H1 (cell line): ENCODE data around the gene ARHGAP15. TPM values are rescaled to one million over a fixed set of nuclear protein-coding genes. Genes with fewer than 3 reads are reported as not detected.

ENCODE experiments used
- CTCF ChIA-PET: fragments of 300-600 bp; sonication (Branson Sonifier 250); formaldehyde crosslinking; loops from one replicate; lab custom pipeline; 2021; ENCODE audit not compliant: partially characterized antibody; lab: Charles Lee
- POLR2A ChIA-PET: fragments of 300-600 bp; sonication (Branson Sonifier 250); formaldehyde crosslinking; loops from one replicate; lab custom pipeline; 2021; ENCODE audit warnings: inconsistent platforms; ENCODE audit not compliant: partially characterized antibody; lab: Charles Lee
- DNase-seq, 2 experiments: peaks; one replicate each; pipeline versions ENCODE4 v3.0.0 to v3.0.0-alpha.2; 2010 to 2022; ENCODE audit warnings: low spot score in 2 of 2, low read depth in 1 of 2, mixed read lengths in 1 of 2
- FAIRE-seq: peaks from 2 replicates; lab custom pipeline; 2011; peaks lifted over from hg19 to GRCh38; lab: Jason Lieb, UNC
- H2AFZ ChIP-seq: 2 replicates; pipeline ENCODE4 v1.8.1; 2012; ENCODE audit warnings: low read length, inconsistent platforms
- H2AK5ac ChIP-seq: 2 replicates; pipeline ENCODE4 v1.6.1; 2013; ENCODE audit warnings: low read depth, low read length
- H2BK120ac ChIP-seq: replicated peaks from 2 replicates; pipeline ENCODE3; 2013; ENCODE audit warnings: low read depth, low read length, inconsistent platforms
- H2BK12ac ChIP-seq: 2 replicates; pipeline ENCODE4 v1.6.1; 2013; ENCODE audit warnings: low read depth, low read length
- H2BK15ac ChIP-seq: 2 replicates; pipeline ENCODE4 v1.6.1; 2013; ENCODE audit warnings: low read length
- H2BK20ac ChIP-seq: 2 replicates; pipeline ENCODE4 v1.6.1; 2013; ENCODE audit warnings: low read length
- H2BK5ac ChIP-seq: 2 replicates; pipeline ENCODE4 v1.6.1; 2013; ENCODE audit warnings: low read depth, low read length
- H3K14ac ChIP-seq: 2 replicates; pipeline ENCODE4 v1.6.1; 2013; ENCODE audit warnings: inconsistent platforms; ENCODE audit not compliant: insufficient read length
- H3K18ac ChIP-seq: 2 replicates; pipeline ENCODE4 v1.6.1; 2013; ENCODE audit warnings: low read length; ENCODE audit errors: extremely low read depth
- H3K23ac ChIP-seq: 2 replicates; pipeline ENCODE4 v1.6.1; 2013; ENCODE audit warnings: inconsistent platforms; ENCODE audit not compliant: insufficient read length
- H3K23me2 ChIP-seq: 2 replicates; pipeline ENCODE4 v1.6.1; 2013; ENCODE audit warnings: low read depth, low read length
- H3K27ac ChIP-seq: 2 replicates; pipeline ENCODE4 v1.6.1; 2011; ENCODE audit warnings: low read depth, low read length, inconsistent platforms
- H3K27me3 ChIP-seq, 4 experiments: replicated peaks in 1 of 4; 1 replicate in 1 of 4; 2 replicates in 3 of 4; pipeline versions ENCODE4 v1.6.1 to v1.8.1; 2011 to 2013; ENCODE audit warnings: low read length in 3 of 4, mild to moderate bottlenecking in 3 of 4, inconsistent platforms in 2 of 4, mixed read lengths in 2 of 4, moderate library complexity in 1 of 4; ENCODE audit not compliant: control insufficient read depth in 3 of 4, insufficient read depth in 3 of 4; ENCODE audit errors: extremely low read depth in 1 of 4
- H3K36me3 ChIP-seq, 4 experiments: 2 replicates each; pipeline versions ENCODE4 v1.6.1 to v1.8.1; 2011 to 2013; ENCODE audit warnings: mild to moderate bottlenecking in 4 of 4, low read length in 3 of 4, moderate library complexity in 2 of 4, control low read depth in 1 of 4, inconsistent platforms in 1 of 4; ENCODE audit not compliant: insufficient read depth in 4 of 4, control insufficient read depth in 2 of 4
- H3K4ac ChIP-seq: replicated peaks from 2 replicates; pipeline ENCODE3; 2013; ENCODE audit warnings: low read length, low read depth, mixed read lengths, inconsistent platforms; ENCODE audit not compliant: insufficient read length
- H3K4me1 ChIP-seq, 4 experiments: replicated peaks in 1 of 4; 1 replicate in 1 of 4; 2 replicates in 3 of 4; pipeline versions ENCODE4 v1.6.1 to v1.8.1; 2011 to 2013; ENCODE audit warnings: low read length in 3 of 4, inconsistent platforms in 2 of 4, mixed read lengths in 1 of 4; ENCODE audit not compliant: insufficient read depth in 4 of 4, control insufficient read depth in 3 of 4
- H3K4me2 ChIP-seq, 2 experiments: 2 replicates each; pipeline versions ENCODE4 v1.6.1 to v1.8.1; 2011 to 2013; ENCODE audit warnings: low read depth in 2 of 2, low read length in 2 of 2, control low read depth in 1 of 2, inconsistent platforms in 1 of 2, mild to moderate bottlenecking in 1 of 2; ENCODE audit not compliant: insufficient read depth in 1 of 2
- H3K4me3 ChIP-seq, 4 experiments: fragments of 200-600, 300-600 bp in 1 of 4; sonication (generic), shearing (Covaris generic), sonication (Bioruptor Twin) in 1 of 4; 2 replicates each; pipeline versions ENCODE4 v1.5.1 to v1.8.1; 2011 to 2016; ENCODE audit warnings: low read length in 4 of 4, low read depth in 3 of 4, control low read depth in 2 of 4, inconsistent platforms in 2 of 4, mild to moderate bottlenecking in 2 of 4, mixed read lengths in 1 of 4, moderate library complexity in 1 of 4; ENCODE audit not compliant: insufficient read depth in 2 of 4; ENCODE audit errors: extremely low read depth in 1 of 4
- H3K56ac ChIP-seq: replicated peaks from 2 replicates; pipeline ENCODE3; 2013; ENCODE audit warnings: low read depth, mild to moderate bottlenecking, mixed read lengths, low read length, inconsistent platforms; ENCODE audit not compliant: insufficient read length
- H3K79me1 ChIP-seq: 2 replicates; pipeline ENCODE4 v1.6.1; 2013; ENCODE audit warnings: low read depth, low read length, control low read depth
- H3K79me2 ChIP-seq, 2 experiments: 2 replicates each; pipeline versions ENCODE4 v1.6.1 to v1.8.1; 2012 to 2013; ENCODE audit warnings: low read length in 2 of 2, mild to moderate bottlenecking in 2 of 2, inconsistent platforms in 1 of 2; ENCODE audit not compliant: insufficient read depth in 2 of 2, control insufficient read depth in 1 of 2
- H3K9ac ChIP-seq, 4 experiments: replicated peaks in 1 of 4; 1 replicate in 1 of 4; 2 replicates in 3 of 4; pipeline versions ENCODE4 v1.6.1 to v1.8.1; 2011 to 2013; ENCODE audit warnings: low read depth in 3 of 4, low read length in 3 of 4, control low read depth in 2 of 4, mild to moderate bottlenecking in 2 of 4, moderate library complexity in 2 of 4, inconsistent platforms in 1 of 4; ENCODE audit errors: extremely low read depth in 1 of 4
- H3K9me3 ChIP-seq, 2 experiments: 2 replicates each; pipeline versions ENCODE4 v1.6.1 to v1.8.1; 2012 to 2013; ENCODE audit warnings: mild to moderate bottlenecking in 2 of 2, moderate library complexity in 2 of 2, control low read depth in 1 of 2, inconsistent platforms in 1 of 2, low read depth in 1 of 2, low read length in 1 of 2, mixed read lengths in 1 of 2; ENCODE audit not compliant: insufficient read depth in 2 of 2
- H4K20me1 ChIP-seq, 2 experiments: replicated peaks in 1 of 2; 2 replicates each; pipeline versions ENCODE3 to v1.8.1; 2011 to 2013; ENCODE audit warnings: inconsistent platforms in 2 of 2, low read length in 2 of 2, mild to moderate bottlenecking in 1 of 2; ENCODE audit not compliant: insufficient read depth in 2 of 2, control insufficient read depth in 1 of 2
- H4K5ac ChIP-seq: 2 replicates; pipeline ENCODE4 v1.6.1; 2013; ENCODE audit warnings: low read length, low read depth, mixed read lengths, inconsistent platforms; ENCODE audit not compliant: insufficient read length
- H4K8ac ChIP-seq: 2 replicates; pipeline ENCODE4 v1.8.0; 2013; ENCODE audit warnings: mild to moderate bottlenecking, moderate library complexity, low read length, inconsistent platforms; ENCODE audit not compliant: insufficient read depth; ENCODE audit errors: extremely low read depth
- H4K91ac ChIP-seq: replicated peaks from 2 replicates; pipeline ENCODE3; 2013; ENCODE audit warnings: low read length, mixed read lengths, inconsistent platforms; ENCODE audit not compliant: insufficient read length
- KDM4A ChIP-seq: IDR thresholded peaks from one replicate; pipeline ENCODE4 v1.7.1; 2012; ENCODE audit warnings: low read depth, mild to moderate bottlenecking, moderate library complexity, low read length, inconsistent platforms; ENCODE audit not compliant: severe bottlenecking
- PHF8 ChIP-seq: fragments of 200-600 bp; sonication (generic); conservative IDR thresholded peaks from 2 replicates; pipeline ENCODE4 v1.7.1; 2012; ENCODE audit warnings: low read depth, mild to moderate bottlenecking, inconsistent platforms, low read length, moderate library complexity
- POLR2A ChIP-seq, 2 experiments: IDR thresholded peaks; 1 replicate in 1 of 2; 2 replicates in 1 of 2; pipeline ENCODE4 v1.6.1; 2011; ENCODE audit warnings: low read depth in 2 of 2, low read length in 2 of 2, mild to moderate bottlenecking in 2 of 2; ENCODE audit errors: control extremely low read depth in 1 of 2
- POLR2AphosphoS5 ChIP-seq: IDR thresholded peaks from 2 replicates; pipeline ENCODE4 v1.6.1; 2011; ENCODE audit warnings: low read depth, low read length
- RAD21 ChIP-seq, 2 experiments: IDR thresholded peaks in 1 of 2; conservative IDR thresholded peaks in 1 of 2; 2 replicates each; pipeline ENCODE4 v1.6.1; 2011; ENCODE audit warnings: low read depth in 2 of 2, low read length in 2 of 2, improper control_type of control experiment in 1 of 2, inconsistent platforms in 1 of 2, mild to moderate bottlenecking in 1 of 2, moderate library complexity in 1 of 2
- SAP30 ChIP-seq: fragments of 300-600 bp; sonication (generic); IDR thresholded peaks from 2 replicates; pipeline ENCODE4 v1.7.1; 2012; ENCODE audit warnings: low read length, moderate library complexity, mild to moderate bottlenecking, inconsistent platforms; ENCODE audit not compliant: insufficient read depth, insufficient replicate concordance
- TBP ChIP-seq: IDR thresholded peaks from 2 replicates; pipeline ENCODE4 v1.6.1; 2011; ENCODE audit warnings: low read depth, low read length, improper control_type of control experiment
- ZNF274 ChIP-seq: IDR thresholded peaks from 2 replicates; pipeline ENCODE4 v1.7.0; 2012; ENCODE audit warnings: low read length, borderline replicate concordance; ENCODE audit errors: extremely low read depth
- WGBS, 2 experiments: shearing (Covaris generic) in 1 of 2; methylation state at CpG; one replicate each; pipeline versions ENCODE4 v1.1.6 to v1.1.7; 2013 to 2015; ENCODE audit warnings: low lambda C conversion rate in 2 of 2, mixed read lengths in 2 of 2, inconsistent platforms in 1 of 2, low coverage in 1 of 2, missing lambda C conversion rate in 1 of 2; ENCODE audit not compliant: insufficient replicate concordance in 2 of 2, insufficient coverage in 1 of 2, insufficient read length in 1 of 2; ENCODE audit errors: extremely low coverage in 1 of 2, missing lambda C conversion rate in 1 of 2; 5-methylcytosine and 5-hydroxymethylcytosine counted together
- polyA plus RNA-seq, 7 experiments: library from polyadenylated mRNA; depleted of rRNA in 3 of 7; stranded (reverse) in 5 of 7; unstranded in 2 of 7; fragments of >200 nt in 5 of 7; fragments of 200-250 nt in 2 of 7; gene quantifications; 1 replicate in 5 of 7; 2 replicates in 1 of 7; 4 replicates in 1 of 7; pipeline versions ENCODE4 v1.2.1 to v1.2.3, GENCODE V29; 2011 to 2013; ENCODE audit warnings: missing spikeins in 2 of 7, mixed read lengths in 2 of 7
- total RNA-seq: library from RNA; stranded (reverse); fragmentation: NEBNext Ultra II Directional; extraction: Animal tissue kit (Norgen Biotek cat#: 25700); gene quantifications from 2 replicates; pipeline ENCODE4 v1.2.1, GENCODE V29; 2021
- TF ChIP-seq, protein P1 (sequence below), 3 experiments: IDR thresholded peaks; 1 replicate in 2 of 3; 2 replicates in 1 of 3; pipeline versions ENCODE4 v1.5.1 to v1.6.1; 2011; ENCODE audit warnings: low read length in 3 of 3, mild to moderate bottlenecking in 3 of 3, inconsistent platforms in 2 of 3, low read depth in 1 of 3, moderate library complexity in 1 of 3; ENCODE audit not compliant: insufficient read depth in 1 of 3; ENCODE audit errors: control extremely low read depth in 1 of 3
- TF ChIP-seq, protein P2 (sequence below): IDR thresholded peaks from 2 replicates; pipeline ENCODE4 v1.6.1; 2011; ENCODE audit warnings: low read depth, mild to moderate bottlenecking, low read length; ENCODE audit not compliant: insufficient read depth

The ARHGAP15 gene
- total and polyA plus RNA-seq, 2 of the 8 experiments (the other 6 are each of a cell fraction or from before 2014, with no cell fraction given), result not detected

GRCh38 chr2:143284087-143284675, 155.0 kb downstream of the ARHGAP15 start:
- Histone ChIP-seq H3K23ac (no peak overlapping the region), H2AFZ (no peak overlapping the region), H3K23me2 (no peaks in the 10 kb centered on the region), H3K4me2 (no peak overlapping the region), H3K18ac (no peak overlapping the region), H2BK120ac (no peak overlapping the region), H4K20me1 (no peaks in the 10 kb centered on the region), H3K4ac (no peak overlapping the region), H3K79me2 (no peaks in the 10 kb centered on the region), H2BK12ac (no peak overlapping the region), H3K27me3 (no peaks in the 10 kb centered on the region), H3K14ac (no peak overlapping the region), H4K91ac (no peak overlapping the region), H4K8ac (no peak overlapping the region), H3K9ac (no peak overlapping the region), H3K56ac (no peak overlapping the region), H3K36me3 (no peaks in the 10 kb centered on the region), H2BK20ac (no peak overlapping the region), H3K27ac (no peak overlapping the region), H2BK15ac (no peak overlapping the region), H4K5ac (no peak overlapping the region), H3K9me3 (no peaks in the 10 kb centered on the region), H3K79me1 (no peaks in the 10 kb centered on the region), H3K4me1 (no peaks in the 10 kb centered on the region), H2BK5ac (no peak overlapping the region), H2AK5ac (no peak overlapping the region), H3K4me3 (no peak overlapping the region)
- 38% methylated on average over 7 of the region's 7 CpGs; no CpG with 5 or more reads in 1 of the 2 experiments for WGBS, 2 experiments
- DNase-seq (no peak), FAIRE-seq (peak; percentile 66)
- ChIA-PET CTCF (interaction anchor here (0.7 to 3.4 kb wide), 56 partner anchors 8 to 917 kb away, joined by 3 to 40 read pairs (median 4); no protein-coding TSS in a partner anchor), POLR2A (no interaction called here)
- TF ChIP-seq RAD21 (IDR thresholded peaks at IDR 0.05 in 1 of 2, conservative IDR thresholded peaks at IDR 0.05 in 1 of 2; ENCODE audit: low read depth in 2 of 2, low read length in 2 of 2), result peak; percentile 44 to 62
- TF ChIP-seq POLR2A (IDR thresholded peaks at IDR 0.05; ENCODE audit: control extremely low read depth in 1 of 2, low read depth in 2 of 2, low read length in 2 of 2), result no peak
- TF ChIP-seq, protein P1, sequence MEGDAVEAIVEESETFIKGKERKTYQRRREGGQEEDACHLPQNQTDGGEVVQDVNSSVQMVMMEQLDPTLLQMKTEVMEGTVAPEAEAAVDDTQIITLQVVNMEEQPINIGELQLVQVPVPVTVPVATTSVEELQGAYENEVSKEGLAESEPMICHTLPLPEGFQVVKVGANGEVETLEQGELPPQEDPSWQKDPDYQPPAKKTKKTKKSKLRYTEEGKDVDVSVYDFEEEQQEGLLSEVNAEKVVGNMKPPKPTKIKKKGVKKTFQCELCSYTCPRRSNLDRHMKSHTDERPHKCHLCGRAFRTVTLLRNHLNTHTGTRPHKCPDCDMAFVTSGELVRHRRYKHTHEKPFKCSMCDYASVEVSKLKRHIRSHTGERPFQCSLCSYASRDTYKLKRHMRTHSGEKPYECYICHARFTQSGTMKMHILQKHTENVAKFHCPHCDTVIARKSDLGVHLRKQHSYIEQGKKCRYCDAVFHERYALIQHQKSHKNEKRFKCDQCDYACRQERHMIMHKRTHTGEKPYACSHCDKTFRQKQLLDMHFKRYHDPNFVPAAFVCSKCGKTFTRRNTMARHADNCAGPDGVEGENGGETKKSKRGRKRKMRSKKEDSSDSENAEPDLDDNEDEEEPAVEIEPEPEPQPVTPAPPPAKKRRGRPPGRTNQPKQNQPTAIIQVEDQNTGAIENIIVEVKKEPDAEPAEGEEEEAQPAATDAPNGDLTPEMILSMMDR (IDR thresholded peaks at IDR 0.05; ENCODE audit: control extremely low read depth in 1 of 3, insufficient read depth in 1 of 3, low read depth in 1 of 3, low read length in 3 of 3), result peak; percentile 60 to 77 (median 63)
- TF ChIP-seq, protein P2, sequence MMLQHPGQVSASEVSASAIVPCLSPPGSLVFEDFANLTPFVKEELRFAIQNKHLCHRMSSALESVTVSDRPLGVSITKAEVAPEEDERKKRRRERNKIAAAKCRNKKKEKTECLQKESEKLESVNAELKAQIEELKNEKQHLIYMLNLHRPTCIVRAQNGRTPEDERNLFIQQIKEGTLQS, result no peak
- no peak for TF ChIP-seq POLR2AphosphoS5
- no peak for TF ChIP-seq PHF8
- no peak for TF ChIP-seq SAP30
- no peak for TF ChIP-seq KDM4A
- no peak for TF ChIP-seq TBP
- TF ChIP-seq ZNF274, result no peak
